ENCODE results near the gene SELENOT.
"Not testable (repeated sequence)": the region's sequence is repeated elsewhere in the genome, so short reads cannot be mapped to it uniquely, and the experiment has no call there.

SELENOT gene

GRCh38 chr3:150610785-150611184, 7.7 kb downstream of the SELENOT start:
- TF ChIP-seq ZFX (IDR thresholded peaks at IDR 0.05) (no peak), CTCF (conservative IDR thresholded peaks at IDR 0.05) (no peak)
- H3K27ac ChIP-seq: no peak overlapping the region

GRCh38 chr3:150611666-150612065, 8.5 kb downstream of the SELENOT start:
- H3K27ac ChIP-seq: no peak overlapping the region
- TF ChIP-seq ZFX (IDR thresholded peaks at IDR 0.05): no peak
- TF ChIP-seq CTCF (conservative IDR thresholded peaks at IDR 0.05): no peak

- TF ChIP-seq ZFX (IDR thresholded peaks at IDR 0.05): no peak
- no peak for TF ChIP-seq CTCF (conservative IDR thresholded peaks at IDR 0.05)
- no peak overlapping the region for H3K27ac ChIP-seq
These were observed 9.4 kb downstream of the SELENOT start for GRCh38 chr3:150612494-150612893.

GRCh38 chr3:150613034-150613433, 9.9 kb downstream of the SELENOT start:
- TF ChIP-seq ZFX (IDR thresholded peaks at IDR 0.05): no peak
- no peak for TF ChIP-seq CTCF (conservative IDR thresholded peaks at IDR 0.05)
- H3K27ac ChIP-seq: no peak overlapping the region

- TF ChIP-seq CTCF (conservative IDR thresholded peaks at IDR 0.05): no peak
- TF ChIP-seq ZFX (IDR thresholded peaks at IDR 0.05): no peak
- no peak overlapping the region for H3K27ac ChIP-seq
These were observed 10.8 kb downstream of the SELENOT start for GRCh38 chr3:150613709-150614480.

GRCh38 chr3:150620002-150620689, 17.0 kb downstream of the SELENOT start:
- H3K27ac ChIP-seq: no peak overlapping the region
- TF ChIP-seq CTCF (conservative IDR thresholded peaks at IDR 0.05) (no peak), ZFX (IDR thresholded peaks at IDR 0.05) (no peak)

- H3K27ac ChIP-seq: not testable (repeated sequence)
These were observed 19.8 kb downstream of the SELENOT start for GRCh38 chr3:150622955-150623354.

Data from C4-2B (cell line).